ENCODE results near the gene S100A5.
"Not testable (repeated sequence)": the region's sequence is repeated elsewhere in the genome, so short reads cannot be mapped to it uniquely, and the experiment has no call there.

The S100A5 gene

DNA sequence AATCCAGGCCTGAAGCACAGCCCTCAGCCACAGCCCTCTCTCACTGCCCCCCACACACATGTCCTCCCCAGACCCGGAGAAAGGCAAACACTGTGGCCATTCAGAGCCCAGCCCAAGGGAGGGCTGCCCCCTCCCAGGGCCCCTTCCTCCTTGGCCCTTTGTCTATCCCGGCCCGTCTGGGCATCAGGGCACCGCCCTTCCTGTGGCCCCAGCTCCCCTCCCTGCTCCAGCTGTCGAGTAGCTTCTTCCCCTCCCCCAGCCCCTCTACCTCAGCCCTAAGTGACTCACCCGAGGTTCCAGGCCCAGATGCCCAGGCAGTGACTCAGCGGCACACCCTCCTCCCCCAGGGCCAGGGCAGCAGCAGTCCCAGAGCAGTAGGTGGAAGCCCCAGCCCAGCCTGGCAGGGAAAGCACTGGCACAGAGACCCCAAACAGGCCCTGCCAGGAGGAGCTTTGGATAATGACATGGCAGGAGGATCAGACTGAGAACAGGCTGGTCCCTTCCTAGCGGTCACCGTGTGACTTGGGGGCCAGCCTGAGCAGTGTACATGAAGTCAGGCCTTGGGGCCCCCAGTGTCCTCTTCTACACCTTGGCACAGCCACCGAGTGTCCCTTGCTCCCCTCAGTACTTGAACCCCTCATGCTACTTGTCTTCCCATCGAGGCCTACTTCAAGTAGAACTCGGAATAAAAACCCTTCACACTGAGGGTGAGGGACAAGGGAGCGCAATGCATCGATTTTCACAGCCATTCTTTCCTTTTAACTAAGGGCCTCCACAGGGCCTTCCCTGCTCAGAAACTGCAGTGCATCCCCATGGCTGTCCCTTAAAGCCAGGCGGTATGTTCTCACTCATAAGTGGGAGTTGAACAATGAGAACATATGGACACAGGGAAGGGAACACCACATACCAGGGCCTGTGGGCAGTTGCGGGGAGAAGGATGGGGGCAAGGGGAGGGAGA is 26.0 kb upstream of the S100A5 start:
- DNase-seq: peak; percentile 95

GRCh38 chr1:153565529-153566374 is 25.0 kb upstream of the S100A5 start, which contains the start of gene S100A2:
TSS of gene S100A2 (minus strand) at chr1:153565844. CDS start at chr1:153563877, 1,967 bp downstream.
- peak; percentile 45 for DNase-seq

- DNase-seq: no peak
These were observed 23.3 kb upstream of the S100A5 start for GRCh38 chr1:153563991-153564390.

DNA sequence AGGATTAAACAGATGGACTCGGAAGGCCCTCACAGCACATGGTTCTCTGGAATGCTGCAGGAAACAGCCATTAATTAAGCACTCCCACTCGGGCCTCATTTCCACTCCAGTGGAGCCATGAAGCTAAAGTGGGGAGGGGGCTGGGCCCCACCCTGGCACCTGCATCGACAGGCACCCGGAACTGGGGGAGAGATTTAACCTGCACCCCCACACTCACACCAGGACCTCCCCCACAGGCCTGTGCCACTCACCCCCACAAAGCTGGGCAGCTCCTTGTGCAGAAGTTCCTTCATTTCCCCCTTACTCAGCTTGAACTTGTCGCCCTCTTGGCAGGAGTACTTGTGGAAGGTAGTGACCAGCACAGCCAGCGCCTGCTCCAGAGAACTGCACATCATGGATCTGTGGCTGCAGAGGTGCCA is 22.8 kb upstream of the S100A5 start:
- DNase-seq: no peak

DNA sequence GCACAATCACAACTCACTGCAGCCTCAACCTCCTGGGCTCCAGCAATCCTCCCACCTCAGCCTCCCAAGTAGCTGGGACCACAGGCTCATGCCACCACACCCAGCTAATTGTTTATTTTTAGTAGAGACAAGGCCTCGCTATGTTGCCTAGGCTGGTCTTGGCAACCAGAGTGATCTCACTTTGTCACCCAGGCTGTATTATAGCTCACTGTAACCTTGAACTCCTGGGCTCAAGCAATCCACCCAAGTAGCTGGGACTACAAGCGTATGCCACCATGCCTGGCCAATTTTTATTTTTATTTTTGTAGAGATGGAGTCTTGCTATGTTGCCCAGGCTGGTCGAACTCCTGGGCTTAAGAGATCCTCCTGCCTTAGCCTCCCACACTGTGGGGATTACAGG is 21.3 kb upstream of the S100A5 start:
- not testable (repeated sequence) for DNase-seq

- no peak for DNase-seq
These were observed 20.8 kb upstream of the S100A5 start for GRCh38 chr1:153561466-153561985.

DNA sequence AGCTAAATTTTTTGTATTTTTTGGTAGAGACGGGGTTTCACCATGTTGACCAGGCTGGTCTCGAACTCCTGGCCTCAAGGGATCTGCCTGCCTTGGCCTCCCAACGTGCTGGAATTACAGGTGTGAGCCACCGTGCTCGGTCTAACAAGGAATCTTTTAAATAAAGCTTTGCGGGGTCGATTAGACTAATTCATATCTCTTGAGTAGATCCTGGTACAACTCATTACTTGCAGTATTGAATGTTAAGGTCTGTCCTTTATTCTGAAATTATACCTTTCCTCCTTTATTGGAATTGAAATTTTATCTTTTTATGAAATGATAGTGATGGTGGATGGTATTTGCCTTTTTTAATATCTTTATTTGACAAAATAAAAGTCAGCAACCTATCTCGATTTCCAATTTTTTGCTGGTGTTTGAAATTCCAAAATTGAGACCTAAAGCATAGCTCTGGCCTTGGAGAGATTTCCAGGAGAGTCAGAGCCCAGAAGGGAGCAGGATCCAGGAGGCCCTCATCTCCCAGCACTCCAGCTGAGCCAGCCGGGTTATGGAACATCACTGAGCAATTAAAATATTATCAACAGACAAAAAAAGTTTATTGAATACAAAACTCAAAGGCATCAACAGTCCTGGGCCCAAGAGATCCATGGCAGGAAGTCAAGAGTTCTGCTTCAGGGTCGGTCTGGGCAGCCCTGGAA is 20.2 kb upstream of the S100A5 start:
- DNase-seq: no peak

DNA sequence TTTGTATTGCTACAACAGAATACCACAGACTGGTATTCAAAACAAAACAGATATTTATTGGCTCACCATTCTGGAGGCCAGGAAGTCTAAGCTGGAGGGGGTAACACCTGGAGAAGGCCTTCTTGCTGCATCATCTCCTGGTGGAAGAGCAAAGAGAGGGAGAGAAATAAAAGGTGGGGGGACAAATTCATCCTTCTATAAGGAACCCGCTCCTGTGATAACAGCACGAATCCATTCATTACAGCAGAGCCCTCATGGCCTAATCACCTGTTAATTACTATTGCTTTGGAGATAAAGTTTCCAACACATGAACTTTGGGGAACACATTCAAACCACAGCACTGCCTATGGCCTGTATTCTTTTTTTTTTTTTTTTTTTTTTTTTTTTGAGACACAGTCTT is 19.5 kb upstream of the S100A5 start:
- no peak for DNase-seq

DNA sequence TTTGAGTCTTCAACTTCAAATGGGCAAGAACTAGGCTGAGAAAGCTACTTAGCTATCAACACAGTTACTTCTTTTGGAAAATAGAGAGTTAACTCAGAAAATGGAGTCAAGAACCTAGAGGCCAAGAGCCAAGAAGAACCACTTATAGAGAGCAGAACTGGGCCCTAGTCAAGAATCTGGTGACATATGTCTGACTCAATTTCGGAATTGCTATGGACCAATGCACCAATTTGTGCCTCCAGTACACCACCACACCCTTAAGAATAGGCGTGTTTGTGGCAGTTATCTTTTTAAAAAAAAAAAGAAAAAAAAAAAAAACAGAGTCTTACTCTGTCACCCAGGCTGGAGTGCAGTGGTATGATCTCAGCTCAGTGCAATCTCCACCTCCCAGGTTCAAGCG is 17.1 kb upstream of the S100A5 start:
- no peak for DNase-seq

DNA sequence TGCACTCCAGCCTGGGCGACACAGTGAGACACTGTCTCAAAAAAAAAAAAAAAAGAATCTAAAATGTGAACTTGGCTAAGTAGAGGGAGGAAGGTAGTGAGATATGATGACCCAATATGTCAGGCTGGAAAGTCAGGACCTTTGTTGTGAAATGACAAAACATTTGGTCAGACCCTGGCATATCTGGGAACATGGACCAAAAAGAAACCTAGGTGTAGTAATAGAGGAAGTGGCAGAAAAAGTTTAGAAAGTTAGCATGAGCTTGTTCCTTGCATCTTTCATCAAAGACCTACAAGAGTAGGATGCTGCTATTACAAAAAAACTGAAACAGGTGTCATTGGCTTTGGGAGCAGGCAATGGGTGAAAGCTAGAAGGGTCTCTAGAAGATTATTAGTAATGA is 15.6 kb upstream of the S100A5 start:
- DNase-seq: no peak

- no peak for DNase-seq
These were observed 13.3 kb upstream of the S100A5 start for GRCh38 chr1:153553830-153554541.

DNA sequence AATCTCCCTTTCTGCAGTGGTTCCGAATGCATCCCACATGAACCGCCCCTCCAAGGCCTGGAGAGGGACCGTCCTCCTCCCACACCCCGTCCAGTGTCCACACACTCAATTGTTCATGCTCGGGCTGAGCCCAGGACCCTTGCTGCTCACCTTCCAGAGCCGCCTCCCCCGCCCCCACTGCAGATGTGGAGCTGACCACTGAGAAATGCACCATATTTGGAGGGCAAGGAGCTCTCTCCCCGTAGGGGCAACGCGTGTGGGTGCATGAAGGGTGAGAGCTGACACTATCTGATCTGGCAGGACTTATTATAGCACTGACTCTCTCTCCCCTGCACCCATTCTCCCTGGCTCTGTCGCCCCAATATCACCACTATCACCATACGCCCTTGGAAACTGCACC is 12.4 kb upstream of the S100A5 start:
- no peak for DNase-seq

DNA sequence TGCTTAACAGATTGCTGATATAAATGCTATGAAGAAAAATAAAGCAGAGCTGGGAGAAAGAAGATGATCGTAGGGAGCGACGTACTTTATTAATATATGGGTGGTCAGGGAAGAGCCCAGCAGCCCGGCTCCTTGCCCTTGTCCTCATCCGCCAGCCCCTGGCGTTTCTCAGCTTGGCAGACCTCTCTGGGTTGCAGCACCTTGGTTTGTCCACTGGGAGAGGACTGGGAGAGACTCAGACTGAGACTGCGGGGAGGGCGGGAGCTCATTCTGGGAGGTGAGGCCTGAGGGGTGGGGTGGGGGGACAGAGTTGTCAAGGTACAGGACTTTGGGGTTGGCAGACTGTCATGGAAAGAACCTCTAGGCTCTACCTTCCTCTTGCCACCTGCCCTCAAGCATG is 11.6 kb upstream of the S100A5 start:
- no peak for DNase-seq

DNA sequence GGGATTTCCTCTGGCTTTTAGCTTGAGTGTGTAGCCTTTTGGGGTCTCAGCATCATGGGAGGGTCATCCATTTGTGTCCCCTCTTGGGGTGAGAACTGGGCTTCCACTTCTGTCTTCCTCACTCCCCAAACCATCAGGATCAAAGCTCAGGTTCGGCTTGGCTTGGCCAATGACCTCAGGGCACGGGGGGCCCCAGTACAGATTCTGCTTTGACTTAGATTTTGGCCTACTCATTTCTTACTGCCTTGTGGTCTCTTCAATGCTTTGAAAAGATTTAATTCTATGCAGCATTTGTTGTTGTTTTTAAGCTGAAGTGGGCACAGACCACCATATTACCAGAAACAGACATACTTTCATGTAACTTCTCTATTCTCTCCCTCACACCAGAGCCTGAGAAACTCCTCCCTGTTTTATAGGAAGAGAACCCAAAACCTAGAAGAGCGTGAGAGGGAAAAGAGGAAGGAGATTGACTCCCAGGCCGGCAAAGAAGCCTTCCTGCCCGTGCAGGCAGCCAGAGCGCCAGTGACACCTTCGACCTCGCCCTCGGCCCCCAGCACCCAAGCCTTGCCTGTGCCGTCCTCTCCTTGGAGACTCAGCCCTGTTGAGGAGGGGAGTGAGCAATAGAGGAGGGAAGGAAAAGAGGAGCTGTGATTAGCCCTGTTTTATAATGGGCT is 10.2 kb upstream of the S100A5 start:
- DNase-seq: no peak

DNA sequence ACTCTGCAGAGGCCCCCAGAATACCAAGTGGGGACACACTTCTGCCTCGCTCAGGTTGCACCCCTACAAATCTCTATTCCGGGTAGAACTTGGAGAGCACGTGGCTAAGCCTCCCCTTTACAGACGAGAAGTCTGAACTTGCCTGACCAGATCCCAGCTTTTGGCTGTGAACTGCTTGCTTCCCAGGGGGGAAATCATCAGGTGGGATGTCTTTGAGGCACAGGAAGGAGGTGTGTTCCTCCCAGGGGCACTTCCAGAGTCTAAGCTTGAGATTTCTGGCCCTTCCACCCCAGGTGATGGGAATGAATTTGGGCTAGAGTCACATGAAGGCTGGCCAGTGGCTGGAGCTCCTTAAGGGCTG is 9.6 kb upstream of the S100A5 start:
- DNase-seq: no peak

DNA sequence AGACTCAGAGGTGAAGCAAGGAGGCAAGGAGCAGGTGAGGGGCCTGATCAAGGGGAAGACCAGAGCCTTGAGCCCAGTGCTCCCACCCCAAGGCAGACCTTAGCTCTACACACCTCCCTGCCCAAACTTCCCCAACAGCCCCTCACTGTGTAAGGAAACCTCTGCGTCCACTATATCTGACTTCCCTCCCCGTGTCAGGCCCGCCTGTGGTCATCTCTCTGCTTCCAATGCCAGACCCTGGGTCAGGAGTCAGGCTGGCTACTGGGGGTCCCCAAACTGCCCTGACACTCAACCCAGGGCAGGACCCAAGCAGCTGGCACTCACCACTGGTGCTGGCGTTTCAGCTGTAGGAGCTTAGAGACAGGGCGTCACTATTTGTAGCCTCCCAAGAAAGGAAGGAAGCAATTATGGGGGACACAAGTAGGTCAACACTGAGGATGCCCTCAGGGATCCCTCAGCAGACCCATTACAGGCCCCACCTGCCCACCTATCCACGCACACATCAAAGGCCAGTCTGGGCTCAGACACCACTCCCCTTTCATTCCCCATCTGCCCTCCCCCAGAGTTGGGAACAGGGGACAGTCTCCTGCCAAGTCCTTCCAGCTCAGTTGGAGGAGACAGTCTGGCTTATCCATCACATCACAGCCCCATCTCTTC is 9.1 kb upstream of the S100A5 start:
- no peak for DNase-seq

DNA sequence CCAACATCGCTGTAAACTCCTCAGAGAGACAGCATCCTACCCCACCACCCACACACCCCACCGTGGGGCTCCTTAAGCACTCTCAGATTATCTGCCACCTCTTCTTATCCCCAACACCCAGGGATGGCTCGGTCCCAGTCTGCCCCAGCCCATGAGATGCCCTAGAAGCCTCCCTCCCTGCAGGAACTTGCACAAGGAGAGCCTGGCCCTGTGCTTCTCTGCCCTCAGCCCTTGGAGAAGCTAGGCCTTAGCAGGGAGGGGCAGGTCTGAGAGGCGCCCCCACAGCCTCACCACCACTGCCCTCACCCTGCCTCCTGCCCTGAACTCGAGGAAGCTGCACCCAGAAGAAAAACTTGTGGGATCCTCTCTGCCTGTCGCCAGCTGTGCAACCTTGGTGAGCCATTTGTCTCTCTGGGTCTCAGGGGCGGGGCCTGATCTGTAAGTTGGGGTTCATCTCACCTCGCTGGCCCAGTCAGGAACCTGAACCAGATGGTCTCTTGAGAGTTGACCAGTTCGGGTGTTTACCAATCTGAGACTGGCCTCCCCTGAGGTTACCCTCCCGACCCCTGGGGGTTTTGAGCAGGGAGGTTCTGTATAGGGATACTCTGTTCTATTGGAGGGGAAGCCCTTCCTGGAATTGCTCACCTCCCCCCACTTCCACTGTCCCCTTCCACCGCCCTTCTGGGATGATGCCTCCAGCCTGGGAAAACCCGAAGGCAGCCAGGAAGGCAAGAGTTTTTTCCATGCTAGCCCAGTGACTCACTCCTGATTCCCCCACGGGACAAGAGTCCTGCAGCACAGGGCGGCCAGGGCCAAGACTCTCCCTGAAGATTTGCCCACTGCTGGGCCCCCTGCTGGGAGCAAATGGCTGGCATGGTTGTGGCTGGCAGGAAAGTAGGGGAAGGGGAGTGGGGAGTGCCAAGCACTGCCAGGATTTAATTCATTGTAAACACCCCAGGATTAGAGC is 8.3 kb upstream of the S100A5 start, which contains the start of gene S100A3:
TSS of gene S100A3 (minus strand) at position 537 of the 967 bp plus-strand sequence. CDS start 773 bp downstream, outside the sequence.
- DNase-seq: no peak

GRCh38 chr1:153547560-153548551 is 7.1 kb upstream of the S100A5 start:
- no peak for DNase-seq
